GM18499 (cell line): ENCODE measurements around the gene PHLDB2.
"Not testable (repeated sequence)": the region's sequence is repeated elsewhere in the genome, so short reads cannot be mapped to it uniquely, and the experiment has no call there.

Experiments
- ATAC-seq: cut with Tn5 transposase; IDR thresholded peaks from one replicate; pipeline ENCODE4 v1.9.1; 2021; ENCODE audit warnings: moderate number of reproducible peaks; ENCODE audit not compliant: insufficient read depth, unreplicated experiment

The PHLDB2 gene

DNA sequence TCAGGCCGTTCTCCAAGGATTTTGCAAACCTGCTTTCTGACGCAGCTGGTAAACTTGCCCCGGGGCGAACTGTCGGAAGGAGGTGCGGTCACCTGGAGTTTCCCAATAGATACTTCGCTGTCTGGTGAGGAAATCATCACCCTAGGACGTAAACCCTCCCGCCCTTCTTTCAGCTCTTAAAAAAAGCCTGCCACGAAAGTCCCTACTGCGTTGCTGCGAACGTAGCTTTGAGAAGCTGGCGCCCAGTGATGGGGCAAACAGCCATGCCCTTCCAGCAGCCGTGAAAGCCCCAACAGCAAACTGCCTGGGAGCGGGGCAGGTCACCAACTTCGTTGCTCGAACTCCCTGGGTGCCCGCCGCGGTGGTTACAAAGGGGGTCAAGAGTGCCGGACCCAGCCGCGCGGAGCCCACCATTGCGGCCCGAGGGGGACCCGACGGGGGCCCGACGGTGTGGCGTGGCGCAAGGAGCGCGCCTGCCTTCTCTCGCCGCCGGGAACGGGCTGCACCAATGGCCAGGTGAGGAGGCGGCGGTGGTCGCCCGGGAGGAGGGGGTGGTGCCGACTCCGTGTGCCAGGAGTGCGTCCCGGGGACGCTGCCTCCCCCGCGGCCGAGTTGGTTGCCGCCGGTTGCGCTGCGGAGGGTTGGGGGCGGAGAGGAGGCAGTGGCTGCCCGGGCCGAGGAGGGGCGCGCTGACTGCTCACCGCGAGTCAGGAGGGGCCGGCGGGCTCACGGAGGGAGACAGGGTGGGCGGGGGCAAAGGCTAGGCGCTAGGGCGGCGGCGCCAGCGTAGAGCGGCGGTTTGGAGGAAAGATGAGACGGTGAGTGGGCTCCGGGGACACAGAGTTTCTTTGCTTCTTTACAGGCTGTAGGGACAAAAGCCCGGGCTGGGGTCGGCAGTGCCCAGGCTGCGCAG is at the start of gene PHLDB2:
PHLDB2 (plus strand) TSS at position 205 of the 913 bp plus-strand sequence. CDS start 24,813 bp downstream, outside the sequence.
- ATAC-seq, result no peak

DNA sequence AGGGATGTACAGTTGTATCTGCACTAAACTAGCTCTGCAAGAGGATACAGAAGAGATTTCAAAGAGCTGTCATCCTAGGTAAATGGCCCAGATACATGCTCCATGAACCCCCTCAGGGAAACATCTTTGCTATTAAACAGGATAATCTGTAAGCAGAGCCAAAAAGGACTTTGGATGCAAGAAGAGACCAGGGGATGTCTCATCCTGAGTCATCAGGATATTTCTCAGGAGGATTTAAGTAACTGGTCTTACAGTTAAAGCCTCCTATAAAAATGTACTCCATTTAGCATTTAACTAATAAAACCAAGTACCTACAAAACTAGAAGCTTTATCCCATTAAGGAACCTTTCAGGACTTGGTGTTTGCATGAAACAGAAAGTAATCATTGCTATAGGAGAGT is 48.2 kb upstream of the PHLDB2 start:
- ATAC-seq, result no peak

DNA sequence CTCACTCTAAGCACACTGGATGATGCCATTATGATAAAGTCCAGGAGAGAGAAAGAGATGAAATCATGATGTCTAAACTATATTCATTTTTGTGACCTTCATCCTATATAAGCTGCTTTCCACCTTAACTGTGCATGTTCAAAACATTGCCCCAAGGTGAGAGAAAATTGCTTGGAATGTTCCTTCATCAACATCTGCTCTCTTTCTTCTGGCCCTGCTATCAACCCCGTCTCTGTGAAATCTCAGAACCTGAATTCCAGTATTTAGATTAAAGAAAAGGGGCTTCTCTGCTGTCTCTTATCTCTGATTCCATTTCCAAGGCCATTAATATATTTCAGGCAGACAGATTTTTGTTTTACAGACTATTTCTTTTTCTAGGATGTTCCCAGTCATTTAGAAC is 47.3 kb upstream of the PHLDB2 start:
- no peak for ATAC-seq

DNA sequence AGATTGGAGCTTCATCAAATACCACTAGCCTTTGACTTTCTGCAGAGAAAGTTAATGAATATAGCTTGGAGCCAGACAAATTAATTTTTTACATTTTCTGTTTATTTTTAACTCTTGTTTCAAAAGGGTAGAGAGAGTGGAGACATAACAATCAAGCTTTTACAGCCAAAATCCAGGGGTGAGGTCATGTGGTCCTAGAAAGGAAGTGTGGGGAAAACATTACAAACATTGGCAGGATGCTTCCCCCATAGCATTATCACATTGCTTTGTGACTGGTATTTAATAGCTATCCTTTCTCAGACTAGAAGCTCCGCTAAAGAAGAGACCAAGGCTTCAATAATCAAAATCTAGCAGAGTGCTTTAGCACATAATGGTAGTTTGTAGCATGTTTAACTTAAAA is 46.4 kb upstream of the PHLDB2 start:
- no peak for ATAC-seq

DNA sequence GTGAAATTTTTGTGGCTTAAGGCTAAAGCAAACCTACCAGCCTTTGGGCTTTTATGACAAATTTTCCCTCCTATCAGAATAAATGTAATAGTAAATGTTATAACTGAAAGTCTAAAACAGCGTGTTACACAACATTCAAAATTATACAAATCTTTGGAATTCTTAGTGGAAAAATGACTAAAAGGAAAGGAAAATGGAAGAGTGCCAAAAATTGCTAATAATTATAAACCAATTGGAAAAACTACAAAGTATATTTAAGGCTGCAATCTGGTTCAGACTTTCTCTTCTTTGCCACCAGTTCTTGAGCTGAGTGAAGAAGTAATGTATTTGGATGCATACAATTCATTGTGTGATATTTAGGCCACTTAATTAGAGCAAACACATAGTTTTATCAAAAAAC is 45.6 kb upstream of the PHLDB2 start:
- ATAC-seq, result no peak

DNA sequence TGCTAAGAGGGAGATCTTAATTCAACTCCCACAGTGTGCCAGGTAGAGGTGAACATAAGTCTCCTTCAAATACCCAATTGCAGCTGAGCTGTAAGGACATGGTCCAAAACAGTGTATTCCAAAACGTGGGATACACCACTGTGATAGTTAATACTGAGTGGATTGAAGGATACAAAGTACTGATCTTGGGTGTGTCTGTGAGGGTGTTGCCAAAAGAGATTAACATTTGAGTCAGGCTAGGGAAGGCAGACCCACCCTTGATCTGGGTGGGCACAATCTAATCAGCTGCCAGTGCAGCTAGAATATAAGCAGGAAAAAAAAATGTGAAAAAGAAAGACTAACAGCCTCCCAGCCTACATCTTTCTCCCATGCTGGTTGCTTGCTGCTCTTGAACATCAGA is 45.1 kb upstream of the PHLDB2 start:
- no peak for ATAC-seq

DNA sequence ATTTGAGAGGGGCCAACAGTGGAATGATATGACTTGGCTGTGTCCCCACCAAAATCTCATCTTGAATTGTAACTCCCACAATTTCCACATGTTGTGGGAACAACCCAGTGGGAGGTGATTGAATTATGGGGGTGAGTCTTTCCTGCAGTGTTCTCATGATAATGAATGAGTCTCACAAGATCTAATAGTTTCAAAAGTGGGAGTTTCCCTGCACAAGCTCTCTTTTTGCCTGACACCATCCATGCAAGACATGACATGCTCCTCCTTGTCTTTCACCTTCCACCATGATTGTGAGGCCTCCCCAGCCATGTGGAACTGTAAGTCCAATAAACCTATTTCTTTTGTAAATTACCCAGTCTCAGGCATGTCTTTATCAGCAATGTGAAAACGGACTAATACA is 42.3 kb upstream of the PHLDB2 start:
- not testable (repeated sequence) for ATAC-seq

DNA sequence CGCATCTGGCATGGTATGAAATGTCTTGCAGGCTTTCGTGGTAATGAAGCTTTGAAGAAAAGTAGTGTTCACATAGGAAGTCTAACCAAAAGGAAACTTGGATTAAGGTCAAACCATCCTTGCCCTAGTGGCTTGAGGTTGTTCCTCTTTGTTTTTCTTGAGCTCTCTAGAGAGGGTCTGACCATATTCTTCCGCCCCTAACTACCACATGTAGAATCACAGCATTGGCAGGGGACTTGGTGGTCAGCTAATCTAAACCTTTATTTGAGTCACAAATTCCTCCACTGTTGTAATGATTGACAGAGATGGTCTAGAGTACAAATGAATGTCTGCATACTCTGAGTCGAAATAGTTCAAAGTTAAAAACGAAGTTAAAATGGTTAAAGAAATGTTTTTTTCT is 39.1 kb upstream of the PHLDB2 start:
- ATAC-seq, result no peak

DNA sequence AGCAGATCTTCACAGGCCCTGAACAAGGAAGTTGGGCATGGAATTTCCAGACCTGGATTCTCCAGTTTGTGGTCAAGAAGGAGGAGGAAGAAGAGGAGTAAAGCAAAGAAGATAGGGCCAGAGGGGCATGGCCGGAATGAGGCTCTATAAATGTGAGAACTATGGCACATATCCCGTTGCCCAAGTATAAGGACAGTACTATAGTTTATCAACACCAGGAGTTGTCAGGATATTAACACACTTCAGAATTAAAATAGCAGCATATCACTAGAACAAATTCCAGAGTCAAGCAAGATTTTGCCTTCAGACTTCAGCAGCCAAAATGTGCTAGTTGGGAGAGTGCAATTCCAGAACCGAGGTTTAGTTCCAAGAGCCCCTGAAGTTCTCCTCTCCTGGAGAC is 38.4 kb upstream of the PHLDB2 start:
- ATAC-seq, result no peak

DNA sequence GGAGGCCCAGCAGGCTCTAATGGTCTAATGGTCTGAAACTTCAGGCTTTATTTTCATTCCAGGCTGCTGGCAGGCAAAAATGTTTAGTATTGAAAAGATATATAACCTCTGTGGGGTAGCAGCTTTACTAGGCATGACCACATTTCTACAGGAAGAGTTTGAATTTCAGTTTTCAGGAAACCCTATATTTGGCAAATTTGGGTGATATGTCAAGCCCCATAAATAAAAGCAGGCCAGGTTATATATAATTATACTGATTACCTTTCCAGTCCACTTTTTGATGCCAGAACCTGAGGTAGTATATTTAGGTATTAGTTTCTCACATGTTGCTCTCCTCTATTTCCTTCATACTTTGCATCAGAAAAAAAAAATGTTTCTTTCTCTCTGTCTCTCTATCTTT is 37.2 kb upstream of the PHLDB2 start:
- ATAC-seq, result no peak

DNA sequence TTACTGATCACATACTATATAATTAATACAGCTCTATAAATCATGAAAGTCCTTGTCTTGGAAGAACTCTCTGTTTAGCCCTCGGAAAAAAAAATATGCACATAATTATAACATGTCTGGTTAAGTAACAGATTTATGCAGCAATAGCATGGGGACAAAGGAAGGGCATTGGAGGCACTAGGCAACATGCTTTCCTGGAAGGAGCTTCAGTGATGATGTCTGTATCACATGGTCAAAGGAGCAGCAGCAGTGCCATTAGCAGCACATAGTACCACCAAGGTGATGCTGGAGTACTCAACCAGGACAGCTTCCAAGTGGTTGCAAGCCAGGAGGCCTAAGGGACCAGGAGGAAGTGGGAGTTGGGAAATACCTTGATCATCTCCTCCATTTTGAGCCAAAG is 36.3 kb upstream of the PHLDB2 start:
- ATAC-seq, result no peak

DNA sequence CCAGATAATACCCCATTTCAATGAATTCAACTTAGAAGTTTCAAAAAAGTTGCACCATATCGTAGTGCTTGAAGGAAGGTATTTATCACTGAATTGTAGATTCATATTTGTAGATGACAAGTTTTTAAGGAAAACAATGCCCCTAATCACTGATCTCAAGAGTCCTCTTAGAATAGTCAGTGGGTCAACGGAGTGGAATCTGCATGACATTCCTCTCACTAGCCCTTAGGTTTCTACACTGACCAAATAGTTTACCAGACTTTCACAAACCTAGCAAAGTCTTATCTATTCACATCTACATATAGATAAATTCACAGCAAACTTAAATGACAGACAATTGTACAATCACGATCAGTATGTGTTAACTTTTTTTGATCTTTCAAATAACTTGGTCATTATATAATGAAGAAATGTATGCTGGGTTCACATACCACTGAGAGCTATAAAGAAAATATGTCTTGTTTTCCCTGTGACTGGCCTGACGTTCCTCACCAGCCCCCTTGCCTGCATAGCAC is 35.7 kb upstream of the PHLDB2 start:
- no peak for ATAC-seq

DNA sequence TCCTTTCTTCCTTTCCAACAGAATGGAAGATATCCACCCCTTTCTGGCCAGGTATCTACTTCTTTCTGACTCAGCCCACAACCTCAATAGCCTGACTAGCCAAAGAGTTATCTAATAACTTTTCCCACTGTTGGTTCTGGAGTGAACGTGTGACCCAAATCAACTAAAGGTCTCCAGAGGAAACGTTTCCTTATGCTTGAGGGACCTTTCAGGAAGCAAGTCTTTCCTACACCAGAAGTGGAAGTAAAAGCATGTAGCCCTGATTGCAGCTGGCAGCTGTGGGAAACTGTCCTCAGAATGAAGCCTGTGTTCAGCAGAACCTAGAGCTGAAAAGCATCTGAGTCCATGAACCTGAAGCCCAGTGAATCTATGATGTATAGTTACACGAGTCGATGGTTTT is 34.7 kb upstream of the PHLDB2 start:
- no peak for ATAC-seq

DNA sequence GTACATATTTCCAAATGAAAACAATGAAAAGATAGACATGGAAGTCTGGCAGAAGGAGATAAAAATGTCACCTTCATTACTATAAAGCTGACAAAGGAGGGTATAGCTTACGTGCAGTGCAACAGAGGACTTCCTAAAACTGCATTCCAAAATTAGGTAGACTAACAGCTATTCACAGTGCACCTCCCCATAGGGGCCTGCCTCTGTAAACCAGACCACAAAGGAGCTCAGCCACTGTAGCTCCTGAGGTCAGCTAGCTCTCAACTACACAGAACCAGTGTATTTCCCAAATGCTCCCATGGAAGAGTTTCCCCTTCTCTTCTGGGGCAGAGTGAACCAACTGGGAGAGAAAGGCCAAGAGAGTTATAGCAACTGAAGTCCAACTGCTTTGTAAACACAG is 31.2 kb upstream of the PHLDB2 start:
- ATAC-seq, result no peak

DNA sequence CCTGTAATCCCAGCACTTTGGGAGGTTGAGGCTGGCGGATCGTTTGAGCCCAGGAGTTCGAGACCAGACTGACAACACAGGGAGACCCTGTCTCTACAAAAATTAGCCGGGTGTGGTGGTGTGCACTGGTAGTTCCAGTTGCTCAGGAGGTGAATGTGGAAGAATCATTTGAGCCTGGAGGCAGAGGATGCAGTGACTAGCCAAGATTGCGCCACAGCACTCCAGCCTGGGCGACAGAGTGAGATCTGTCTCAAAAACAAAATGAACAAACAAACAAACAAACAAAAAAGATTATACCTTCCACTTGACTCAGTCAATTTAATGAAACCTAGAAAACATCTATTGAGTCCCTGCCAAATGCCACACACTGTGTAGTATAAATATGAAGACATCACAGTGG is 30.5 kb upstream of the PHLDB2 start:
- ATAC-seq, result no peak

DNA sequence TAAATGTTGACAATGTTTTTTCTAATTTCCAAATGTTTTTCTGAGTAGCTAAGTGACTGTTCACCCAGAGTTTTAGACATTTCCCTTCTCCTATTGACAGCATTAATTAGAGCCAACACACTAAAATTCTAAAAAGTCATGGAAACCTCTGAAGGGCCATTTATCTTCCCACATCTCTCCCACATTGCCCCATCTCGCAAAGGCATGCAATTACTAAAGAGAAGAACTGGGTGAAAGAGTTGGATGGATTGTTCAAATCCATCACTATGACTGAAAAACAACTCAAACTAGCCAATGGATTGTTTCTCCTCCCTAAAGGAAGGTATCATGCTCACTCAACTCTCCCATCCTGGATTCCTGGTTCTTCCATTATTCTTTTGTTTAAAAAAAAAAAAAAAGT is 30.0 kb upstream of the PHLDB2 start:
- no peak for ATAC-seq

DNA sequence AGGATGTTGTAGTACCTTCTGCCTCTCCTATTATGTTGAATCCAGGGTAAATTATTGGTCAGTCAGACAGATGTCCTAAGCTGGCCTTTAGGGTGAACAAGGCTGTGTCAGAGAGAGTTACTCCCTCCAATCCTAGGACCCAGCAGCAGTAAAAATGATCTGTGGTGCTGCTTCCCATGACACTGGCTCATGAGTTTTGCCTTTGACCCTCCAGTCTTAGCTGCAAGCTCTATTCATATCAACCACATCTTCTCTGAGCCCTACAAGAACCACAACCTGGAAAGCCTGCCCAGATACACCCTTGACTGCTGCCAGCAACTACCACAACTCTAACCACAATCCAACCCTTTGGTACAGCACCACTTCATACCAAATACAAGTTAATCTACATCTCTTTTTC is 27.2 kb upstream of the PHLDB2 start:
- no peak for ATAC-seq

DNA sequence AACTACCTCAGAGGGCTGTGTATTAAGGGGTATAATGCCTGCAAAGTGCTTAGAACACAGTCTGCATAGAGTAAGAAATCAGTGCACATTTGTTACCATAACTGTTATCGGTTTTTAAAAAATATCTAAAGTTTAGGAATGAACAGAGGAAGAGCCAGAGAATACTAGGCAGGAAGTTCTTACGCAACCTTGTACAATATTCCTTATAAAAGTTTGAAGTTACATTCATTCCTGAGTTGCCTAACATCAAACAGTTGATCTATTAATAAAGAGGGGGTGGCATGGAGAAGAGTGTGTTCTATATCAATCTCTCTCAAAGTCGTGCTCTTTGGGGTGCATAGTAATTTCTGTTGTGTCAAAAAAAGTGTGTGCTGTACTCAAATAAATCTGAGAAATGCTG is 22.0 kb upstream of the PHLDB2 start:
- ATAC-seq, result no peak

DNA sequence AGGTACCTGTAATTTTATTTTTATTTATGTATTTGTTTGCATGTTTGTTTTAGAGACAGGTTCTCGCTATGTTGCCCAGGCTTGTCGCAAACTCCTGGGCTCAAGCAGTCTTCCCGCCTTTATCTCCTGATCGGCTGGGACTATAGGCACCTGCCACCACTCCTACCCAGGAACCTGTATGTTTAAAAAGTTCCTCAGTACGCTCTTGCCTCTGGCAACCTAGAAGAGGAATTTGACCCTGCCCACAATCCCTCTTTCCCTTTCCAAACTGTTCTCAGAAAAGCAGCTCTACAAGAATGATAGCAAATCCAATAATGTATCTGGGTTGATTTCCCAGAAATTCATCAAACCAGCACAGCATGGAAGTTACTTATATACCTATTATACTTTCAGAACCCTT is 20.9 kb upstream of the PHLDB2 start:
- ATAC-seq, result no peak

DNA sequence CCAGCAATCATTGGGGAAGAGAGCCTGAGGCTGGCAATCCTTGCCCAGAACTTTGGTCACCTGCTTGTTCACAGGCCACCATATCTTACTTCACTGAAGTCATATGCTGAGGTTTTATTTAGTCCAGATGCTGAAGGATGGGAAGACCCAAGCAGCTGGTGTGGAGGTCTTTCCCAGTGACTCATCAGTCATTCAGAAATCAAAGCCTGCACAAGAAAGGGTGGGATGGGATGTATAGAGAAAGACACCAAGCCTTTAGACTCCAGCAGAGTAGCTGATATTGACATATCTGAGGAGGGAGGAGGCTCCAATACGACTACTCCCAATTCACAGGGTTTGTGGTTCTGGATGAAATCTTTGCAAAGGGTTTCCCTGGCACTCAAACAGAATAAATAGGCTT is 13.0 kb upstream of the PHLDB2 start:
- no peak for ATAC-seq

DNA sequence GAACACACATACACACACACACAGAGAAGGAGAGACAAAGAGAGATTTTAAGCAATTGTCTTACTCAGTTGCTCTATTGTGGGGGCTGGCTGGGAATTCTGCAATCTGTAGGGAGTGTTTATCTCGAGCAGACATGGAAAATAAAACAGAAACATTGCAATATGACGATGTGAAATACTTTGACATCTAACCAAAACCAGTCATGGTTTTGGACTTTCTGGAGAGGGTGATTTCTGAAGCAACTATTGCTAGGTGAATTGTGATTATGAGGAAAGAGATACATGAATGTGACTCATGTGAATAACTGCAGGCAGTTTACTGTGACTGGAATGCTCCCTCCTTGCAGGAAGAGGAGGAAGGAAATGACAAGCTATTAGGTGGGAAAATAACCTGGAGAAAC is 12.3 kb upstream of the PHLDB2 start:
- no peak for ATAC-seq

DNA sequence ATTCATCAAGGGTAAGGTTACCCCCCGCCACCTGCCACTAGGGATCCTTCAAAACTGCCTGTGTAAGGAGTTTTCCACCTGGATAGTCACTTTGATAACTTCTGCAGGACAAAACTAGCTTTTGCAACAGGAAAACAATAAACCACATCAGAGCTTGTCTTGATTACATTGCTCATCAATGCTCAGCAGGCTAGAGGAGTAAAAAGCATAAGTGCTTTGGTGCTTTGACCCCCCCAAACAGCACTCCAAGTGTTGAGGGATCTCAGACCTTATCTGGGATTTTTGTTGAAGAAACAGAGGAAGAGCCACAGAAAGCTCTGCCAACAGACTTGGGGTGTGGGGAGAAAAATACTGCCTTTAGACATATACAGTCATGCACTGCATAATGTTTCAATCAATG is 10.8 kb upstream of the PHLDB2 start:
- no peak for ATAC-seq
